Nephron (organoid): ENCODE measurements around the gene ZNF710.

Source experiments
- H3K27ac Mint-ChIP-seq, 3 experiments: 2 replicates each; pipeline ENCODE4 v1.8.0; 2020; ENCODE audit warnings: mixed read lengths in 3 of 3, mild to moderate bottlenecking in 2 of 3, moderate library complexity in 1 of 3
- H3K27me3 Mint-ChIP-seq: 2 replicates; pipeline ENCODE4 v1.8.0; 2021; ENCODE audit warnings: low read depth, mild to moderate bottlenecking, moderate library complexity, mixed read lengths
- H3K36me3 Mint-ChIP-seq: 2 replicates; pipeline ENCODE4 v1.8.0; 2020; ENCODE audit warnings: low read depth, mixed read lengths
- H3K4me1 Mint-ChIP-seq: 2 replicates; pipeline ENCODE4 v1.8.0; 2020; ENCODE audit warnings: mixed read lengths
- H3K4me3 Mint-ChIP-seq, 3 experiments: 2 replicates each; pipeline ENCODE4 v1.8.0; 2020; ENCODE audit warnings: mild to moderate bottlenecking in 3 of 3, mixed read lengths in 3 of 3, moderate library complexity in 2 of 3
- H3K9me3 Mint-ChIP-seq: 2 replicates; pipeline ENCODE4 v1.8.0; 2020; ENCODE audit warnings: mixed read lengths
- CTCF ChIP-seq, 3 experiments: fragments of 200-600 bp; sonication (generic); IDR thresholded peaks; one replicate each; pipeline ENCODE4 v1.5.0; 2021; ENCODE audit warnings: antibody characterized with exemption in 3 of 3; ENCODE audit not compliant: unreplicated experiment in 3 of 3

ZNF710 gene

GRCh38 chr15:90022905-90023700 lies 22.0 kb downstream of the ZNF710 start:
- Mint-ChIP-seq H3K4me3 (no peak overlapping the region), H3K4me1 (peaks cover 12% of the 10 kb centered on the region), H3K9me3 (no peaks in the 10 kb centered on the region), H3K27me3 (peaks cover 4% of the 10 kb centered on the region), H3K36me3 (peaks cover under 1% of the 10 kb centered on the region), H3K27ac (no peak overlapping the region)
- TF ChIP-seq CTCF (IDR thresholded peaks at IDR 0.05; ENCODE audit: unreplicated experiment in 3 of 3), result no peak

GRCh38 chr15:90024406-90024805 lies 23.3 kb downstream of the ZNF710 start:
- no peak overlapping the region for H3K4me3 Mint-ChIP-seq
- peaks cover 4% of the 10 kb centered on the region for H3K27me3 Mint-ChIP-seq
- peaks cover 6% of the 10 kb centered on the region for H3K36me3 Mint-ChIP-seq
- TF ChIP-seq CTCF (IDR thresholded peaks at IDR 0.05; ENCODE audit: unreplicated experiment in 3 of 3), result no peak
- peaks cover 3% of the 10 kb centered on the region for H3K9me3 Mint-ChIP-seq
- no peak overlapping the region for H3K27ac Mint-ChIP-seq
- H3K4me1 Mint-ChIP-seq, result peaks cover 12% of the 10 kb centered on the region

- Mint-ChIP-seq H3K4me1 (peaks cover 7% of the 10 kb centered on the region), H3K9me3 (peaks cover 3% of the 10 kb centered on the region)
Observed at GRCh38 chr15:90025489-90026033, 24.4 kb downstream of the ZNF710 start.

DNA sequence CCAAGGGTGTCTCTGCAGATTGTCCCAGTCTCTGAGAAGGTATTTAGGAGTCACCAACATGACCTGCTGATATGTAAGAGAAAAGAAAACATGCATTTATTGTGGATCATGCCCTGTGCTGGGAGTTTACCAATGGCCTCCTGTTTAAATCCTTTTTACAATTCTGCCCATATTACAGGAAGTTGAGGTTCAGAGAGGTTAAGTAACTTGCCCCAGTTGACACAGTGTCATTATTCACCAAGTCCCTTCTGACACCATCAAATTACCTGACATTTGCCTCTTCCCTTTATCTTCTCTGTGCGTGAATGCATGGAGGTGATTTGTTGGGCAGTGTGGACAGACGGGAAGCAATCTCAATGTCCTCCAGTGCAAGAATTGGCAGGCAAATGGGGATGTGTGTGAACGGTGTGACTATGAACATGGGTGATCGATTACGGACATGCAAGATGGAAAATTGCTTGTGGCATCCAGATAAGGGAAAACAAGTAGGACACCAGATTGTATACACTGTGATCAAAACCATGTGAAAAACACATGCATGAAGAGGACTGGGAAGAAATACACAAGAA lies 27.3 kb downstream of the ZNF710 start:
- Mint-ChIP-seq H3K27ac (no peak overlapping the region), H3K9me3 (peaks cover 3% of the 10 kb centered on the region), H3K36me3 (peaks cover 6% of the 10 kb centered on the region), H3K27me3 (no peaks in the 10 kb centered on the region), H3K4me3 (no peak overlapping the region), H3K4me1 (peaks cover 4% of the 10 kb centered on the region)
- TF ChIP-seq CTCF (IDR thresholded peaks at IDR 0.05; ENCODE audit: unreplicated experiment in 3 of 3), result no peak

More at GRCh38 chr15:90025489-90026033, 24.4 kb downstream of the ZNF710 start:
- Mint-ChIP-seq H3K36me3 (peaks cover 6% of the 10 kb centered on the region), H3K27me3 (peaks cover 4% of the 10 kb centered on the region), H3K27ac (no peak overlapping the region), H3K4me3 (no peak overlapping the region)
- TF ChIP-seq CTCF (IDR thresholded peaks at IDR 0.05; ENCODE audit: unreplicated experiment in 3 of 3), result no peak

DNA sequence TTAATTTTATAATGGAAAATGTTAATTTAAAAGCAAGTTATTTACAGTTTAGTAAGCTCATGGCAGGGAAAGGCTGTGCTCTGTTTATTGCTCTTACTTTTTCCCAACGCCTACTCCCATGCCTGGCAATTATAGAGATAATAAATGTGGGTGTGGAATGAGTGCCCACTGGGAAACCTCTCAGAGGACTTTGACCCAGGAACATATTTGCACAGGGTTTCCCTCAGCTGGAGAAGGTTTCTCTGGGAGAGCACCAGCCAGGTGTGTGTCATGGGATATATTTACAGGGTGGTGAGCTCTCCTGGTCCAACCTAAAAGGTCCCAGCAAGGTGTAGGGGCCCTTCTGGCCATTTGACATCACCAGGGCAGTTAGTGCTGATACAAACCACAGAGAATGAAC lies 27.9 kb downstream of the ZNF710 start:
- peaks cover 5% of the 10 kb centered on the region for H3K4me1 Mint-ChIP-seq
- peaks cover 6% of the 10 kb centered on the region for H3K36me3 Mint-ChIP-seq
- no peak overlapping the region for H3K4me3 Mint-ChIP-seq
- H3K27me3 Mint-ChIP-seq, result no peaks in the 10 kb centered on the region
- no peak for TF ChIP-seq CTCF (IDR thresholded peaks at IDR 0.05; ENCODE audit: unreplicated experiment in 3 of 3)
- H3K9me3 Mint-ChIP-seq, result peaks cover 3% of the 10 kb centered on the region
- no peak overlapping the region for H3K27ac Mint-ChIP-seq
